SK-N-SH treated with all-trans-retinoic acid at 6 μM for 48 hours (cell line): ENCODE results near the gene ATP5IF1.

ENCODE experiments used
- CREB5 ChIP-seq: fragments of 250-450 bp; sonication (Bioruptor Pico); IDR thresholded peaks from 2 replicates; pipeline ENCODE4 v1.5.1; 2020; ENCODE audit warnings: low read depth, mild to moderate bottlenecking, moderate library complexity
- CSRNP3 ChIP-seq: fragments of 250-450 bp; sonication (Bioruptor Pico); IDR thresholded peaks from 2 replicates; pipeline ENCODE4 v1.5.1; 2021; ENCODE audit warnings: mild to moderate bottlenecking, moderate library complexity
- SNAI2 ChIP-seq: fragments of 250-450 bp; sonication (Bioruptor Pico); IDR thresholded peaks from 2 replicates; pipeline ENCODE4 v1.5.0; 2020; ENCODE audit warnings: mild to moderate bottlenecking, moderate library complexity
- ZFP3 ChIP-seq: fragments of 250-450 bp; sonication (Bioruptor Pico); IDR thresholded peaks from 2 replicates; pipeline ENCODE4 v1.5.0; 2020; ENCODE audit warnings: mild to moderate bottlenecking, moderate library complexity

GRCh38 chr1:28256197-28256827 lies 20.4 kb downstream of the ATP5IF1 start:
- TF ChIP-seq CSRNP3 (no peak), SNAI2 (CRISPR knock-in tag) (no peak), ZFP3 (CRISPR knock-in tag) (no peak), CREB5 (CRISPR knock-in tag) (no peak)
